GM21360 (cell line): Measurements from ENCODE around the gene FAM43A.

Source experiments
- ATAC-seq: cut with Tn5 transposase; IDR thresholded peaks from one replicate; pipeline ENCODE4 v1.9.1; 2021; ENCODE audit warnings: mild to moderate bottlenecking, moderate library complexity; ENCODE audit not compliant: unreplicated experiment

The FAM43A gene

DNA sequence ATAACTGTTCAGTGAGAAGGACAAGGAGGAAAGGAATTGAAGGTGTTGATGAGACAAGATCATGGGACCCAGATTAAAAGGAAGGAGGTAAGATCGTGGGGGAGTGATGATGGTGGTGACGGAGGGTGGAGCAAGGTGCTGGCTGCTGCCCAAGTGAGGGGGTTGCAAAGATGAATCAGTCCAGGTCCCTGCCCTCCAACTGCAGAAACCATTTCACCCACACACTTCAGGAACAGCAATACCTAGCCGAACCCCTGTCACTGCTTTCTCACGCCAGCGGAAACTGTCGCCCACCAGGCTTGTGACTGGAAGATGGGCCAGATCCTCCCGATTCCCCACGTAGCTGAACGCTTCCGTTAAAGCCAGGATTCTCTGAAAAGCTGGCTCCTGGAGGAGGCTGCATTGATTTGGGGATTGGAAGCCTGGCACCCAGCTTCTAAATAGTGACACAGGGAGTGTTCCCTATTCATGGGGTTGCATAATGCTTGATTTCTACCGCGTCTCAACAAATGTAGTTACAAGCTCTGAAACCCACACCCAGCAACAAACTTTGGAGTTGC lies 10.5 kb upstream of the FAM43A start:
- no peak for ATAC-seq

DNA sequence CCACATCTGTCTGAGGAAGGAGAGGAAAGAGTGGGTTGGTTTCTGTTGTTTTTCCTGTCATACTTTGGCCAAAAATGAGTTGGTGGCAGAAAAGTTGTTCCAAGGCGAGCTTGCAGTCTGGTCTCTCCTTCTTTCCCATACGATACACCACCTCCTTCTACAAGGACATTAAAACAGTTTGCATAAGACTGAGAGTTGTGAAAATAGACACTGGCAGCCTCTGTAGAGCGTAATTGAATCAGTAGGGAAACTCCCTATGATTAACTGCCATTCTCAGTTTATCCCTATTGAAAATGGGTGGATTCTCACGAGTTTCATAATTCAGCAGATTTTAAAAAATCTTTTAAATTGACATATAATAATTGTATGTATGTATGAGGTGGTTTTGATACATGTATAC lies 10.0 kb upstream of the FAM43A start:
- ATAC-seq: no peak

DNA sequence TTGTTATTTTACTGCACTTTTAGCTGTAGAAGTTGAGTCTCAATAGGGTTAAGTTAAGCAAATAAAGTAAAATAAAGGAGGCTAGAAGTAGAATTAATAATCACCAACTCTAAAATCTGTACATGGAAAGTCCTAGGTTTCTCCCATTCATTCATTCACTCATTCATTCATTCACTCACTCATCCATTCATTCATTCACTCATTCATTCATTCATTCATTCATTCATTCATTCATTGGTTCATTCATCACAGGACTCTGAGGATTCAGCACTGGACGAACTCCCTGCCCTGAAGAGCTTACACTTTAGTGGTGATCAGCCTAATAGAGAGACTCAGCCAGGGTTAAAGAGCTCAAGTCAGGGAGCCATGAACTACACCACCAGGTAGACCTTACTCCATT lies 9.2 kb upstream of the FAM43A start:
- ATAC-seq: no peak

DNA sequence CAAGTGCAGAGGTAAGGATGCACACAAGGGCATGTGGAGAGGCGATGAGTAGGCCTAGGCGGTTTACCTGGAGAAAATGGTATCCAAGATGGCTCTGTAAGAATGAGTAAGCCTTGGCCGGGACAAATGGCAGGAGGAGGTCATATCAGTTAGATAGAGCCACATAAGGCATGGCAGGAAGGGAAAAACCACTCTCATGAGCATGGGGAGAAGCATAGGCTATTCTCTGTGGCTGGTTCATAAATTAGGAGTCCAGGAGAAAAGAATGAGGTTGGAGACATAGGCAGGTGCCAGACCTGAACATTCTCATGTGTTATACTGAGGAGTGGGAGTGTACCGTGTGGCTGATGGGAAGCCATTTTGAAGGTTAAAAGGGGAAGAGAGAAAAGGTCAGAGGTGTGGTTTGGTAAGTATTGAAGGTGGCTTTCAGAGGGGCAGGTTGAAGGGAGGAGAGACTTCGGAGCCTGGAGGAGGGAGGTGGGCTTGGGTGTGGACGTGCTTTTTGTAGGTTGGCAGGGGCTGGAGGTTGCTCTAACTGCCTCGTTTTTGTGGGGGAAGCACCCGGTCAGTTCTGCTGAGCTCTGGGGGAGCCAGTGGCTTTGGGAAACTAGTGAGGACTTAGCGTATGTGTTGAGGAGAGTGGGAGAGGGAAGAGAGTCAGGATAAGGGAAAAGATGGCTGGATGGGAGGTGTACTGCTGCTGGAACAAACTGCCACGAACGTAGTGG lies 4.6 kb upstream of the FAM43A start:
- no peak for ATAC-seq

DNA sequence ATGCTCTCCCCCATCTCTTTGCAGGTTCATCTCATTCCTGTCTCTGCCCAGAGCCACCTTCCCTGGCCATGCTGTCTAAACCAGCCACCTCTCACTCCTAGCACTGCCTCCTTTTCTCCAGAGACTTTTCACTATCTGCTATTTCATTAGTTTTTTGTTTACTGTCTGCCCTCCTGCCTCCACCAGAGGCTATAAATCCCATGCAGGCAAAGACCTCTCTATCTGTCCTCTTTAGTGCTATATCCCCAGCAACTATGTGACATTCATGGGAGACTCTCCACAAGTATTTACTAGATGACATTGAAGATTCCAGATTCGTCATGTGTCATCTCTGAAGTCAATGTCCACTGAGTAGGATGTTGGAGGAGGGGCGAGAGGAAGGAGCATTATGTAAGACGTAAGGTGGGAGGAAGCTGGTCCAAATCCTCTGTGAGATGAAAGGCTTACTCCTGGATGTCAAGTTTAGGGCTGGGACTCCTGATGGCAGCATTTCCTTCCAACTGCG lies 3.4 kb upstream of the FAM43A start:
- ATAC-seq: no peak

DNA sequence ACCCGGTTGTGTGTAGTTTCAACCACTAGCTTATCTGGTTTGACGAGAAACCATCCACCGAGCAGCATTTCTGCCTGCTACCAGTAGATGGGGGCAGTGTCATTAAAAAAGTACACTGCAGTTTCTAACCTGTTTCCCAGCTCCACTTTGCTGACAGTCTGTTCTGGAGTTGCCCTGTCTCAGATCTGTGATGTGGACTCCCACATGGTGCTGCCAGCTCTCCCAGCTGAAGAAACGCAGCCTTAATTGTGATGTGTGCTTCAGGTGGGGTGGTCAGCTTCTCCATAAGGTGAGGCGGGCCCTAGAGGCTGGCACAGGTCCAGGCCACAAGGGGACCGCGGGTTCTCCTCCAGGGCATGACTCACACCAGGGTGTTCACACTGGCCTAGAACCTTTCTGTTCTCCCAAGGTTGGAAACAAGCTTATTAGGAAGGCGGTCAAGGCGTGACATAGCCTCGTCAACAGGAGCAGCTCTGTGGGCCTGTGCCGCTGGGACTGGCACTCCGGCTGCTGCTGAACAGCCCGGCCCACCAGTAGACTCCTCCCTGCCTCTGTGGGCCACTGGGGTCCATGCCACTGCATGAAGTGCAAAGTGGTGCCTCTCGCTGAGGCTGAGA lies 2.9 kb upstream of the FAM43A start:
- ATAC-seq: peak; percentile 36

DNA sequence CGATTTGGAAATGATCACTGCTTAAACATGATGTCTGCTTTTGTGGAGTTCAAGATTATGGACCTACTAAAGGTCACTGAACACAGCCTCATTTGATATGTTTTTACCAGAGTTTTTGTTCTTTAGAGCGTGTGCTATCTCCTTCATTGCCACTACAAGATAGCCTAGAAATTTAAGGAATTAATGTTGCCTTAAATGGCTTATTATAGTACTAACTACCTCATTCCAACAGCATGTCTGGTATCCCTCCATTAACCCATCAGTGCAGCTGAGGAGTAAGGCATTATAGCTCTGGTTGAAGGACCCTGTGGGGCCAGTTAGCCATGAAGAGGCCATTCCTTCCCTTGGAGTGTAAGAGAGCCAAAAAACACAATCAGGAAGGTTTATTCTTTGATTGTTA lies 2.3 kb upstream of the FAM43A start:
- ATAC-seq: no peak

DNA sequence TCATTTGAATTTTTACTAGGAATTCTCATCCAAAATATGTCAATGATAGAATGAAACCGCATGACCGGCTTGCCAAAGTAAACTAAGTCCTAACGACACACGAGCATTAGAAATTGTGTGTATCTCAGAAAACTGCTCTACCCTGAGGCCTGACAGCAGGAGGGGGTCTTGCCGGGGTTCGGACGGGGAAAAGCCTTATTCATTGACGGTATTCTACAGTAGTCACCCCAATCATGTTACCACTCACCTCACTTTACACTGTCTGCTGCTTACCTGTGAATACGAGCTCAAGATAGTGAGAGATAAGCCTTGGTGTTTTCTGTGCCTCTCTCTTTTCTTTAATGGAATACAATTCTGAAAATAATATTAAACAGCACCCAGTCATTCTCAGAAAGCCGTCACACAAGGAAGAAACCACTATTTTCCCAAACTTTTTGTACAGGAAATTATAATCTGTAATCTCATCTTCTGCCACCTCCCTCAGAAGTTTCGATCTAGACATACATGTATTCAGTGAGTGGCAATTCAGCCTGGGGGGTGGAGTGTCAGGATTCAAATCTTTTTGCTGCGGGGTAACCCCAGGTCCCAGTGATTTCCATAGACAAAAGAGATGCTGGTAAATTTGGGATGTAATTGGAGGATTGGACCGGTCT lies 492 bp upstream of the FAM43A start:
- no peak for ATAC-seq

DNA sequence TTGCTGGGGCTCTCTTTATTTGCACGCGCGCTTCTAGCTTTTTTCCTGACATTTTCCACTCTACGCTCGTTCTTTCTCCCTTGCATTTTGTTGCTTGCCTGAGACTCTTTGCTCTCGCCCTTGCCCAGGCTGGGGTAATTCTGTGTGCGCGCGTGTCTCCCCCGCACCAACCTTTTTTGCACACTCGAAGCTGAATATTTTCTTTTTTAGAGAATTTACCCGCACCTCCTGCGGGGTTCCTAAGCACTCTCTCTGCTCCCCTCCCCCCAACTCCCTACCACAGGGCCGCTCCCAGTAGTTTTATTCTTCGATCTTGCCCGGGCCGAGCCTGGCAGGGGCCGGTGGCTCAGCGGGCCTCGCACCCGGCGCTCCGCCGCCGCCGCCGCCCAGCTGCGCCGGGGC lies 732 bp downstream of the FAM43A start:
- ATAC-seq: no peak

DNA sequence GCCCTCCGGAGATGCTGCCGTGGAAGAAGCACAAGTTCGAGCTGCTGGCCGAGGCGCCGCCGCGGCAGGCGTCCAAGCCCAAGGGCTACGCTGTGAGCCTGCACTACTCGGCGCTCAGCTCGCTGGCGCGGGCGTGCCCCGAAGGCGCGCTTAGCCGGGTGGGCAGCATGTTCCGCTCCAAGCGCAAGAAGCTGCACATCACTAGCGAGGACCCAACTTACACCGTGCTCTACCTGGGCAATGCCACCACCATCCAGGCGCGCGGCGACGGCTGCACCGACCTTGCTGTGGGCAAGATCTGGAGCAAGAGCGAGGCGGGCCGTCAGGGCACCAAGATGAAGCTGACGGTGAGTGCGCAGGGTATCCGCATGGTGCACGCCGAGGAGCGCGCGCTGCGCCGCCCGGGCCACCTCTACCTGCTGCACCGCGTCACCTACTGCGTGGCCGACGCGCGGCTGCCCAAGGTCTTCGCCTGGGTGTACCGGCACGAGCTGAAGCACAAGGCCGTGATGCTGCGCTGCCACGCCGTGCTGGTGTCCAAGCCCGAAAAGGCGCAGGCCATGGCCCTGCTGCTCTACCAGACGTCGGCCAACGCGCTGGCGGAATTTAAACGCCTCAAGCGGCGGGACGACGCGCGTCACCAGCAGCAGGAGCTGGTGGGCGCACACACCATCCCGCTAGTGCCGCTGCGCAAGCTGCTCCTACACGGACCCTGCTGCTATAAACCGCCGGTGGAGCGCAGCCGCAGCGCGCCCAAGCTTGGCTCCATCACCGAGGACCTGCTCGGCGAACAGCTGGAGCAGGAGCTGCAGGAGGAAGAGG lies 1.3 kb downstream of the FAM43A start:
- ATAC-seq: no peak

DNA sequence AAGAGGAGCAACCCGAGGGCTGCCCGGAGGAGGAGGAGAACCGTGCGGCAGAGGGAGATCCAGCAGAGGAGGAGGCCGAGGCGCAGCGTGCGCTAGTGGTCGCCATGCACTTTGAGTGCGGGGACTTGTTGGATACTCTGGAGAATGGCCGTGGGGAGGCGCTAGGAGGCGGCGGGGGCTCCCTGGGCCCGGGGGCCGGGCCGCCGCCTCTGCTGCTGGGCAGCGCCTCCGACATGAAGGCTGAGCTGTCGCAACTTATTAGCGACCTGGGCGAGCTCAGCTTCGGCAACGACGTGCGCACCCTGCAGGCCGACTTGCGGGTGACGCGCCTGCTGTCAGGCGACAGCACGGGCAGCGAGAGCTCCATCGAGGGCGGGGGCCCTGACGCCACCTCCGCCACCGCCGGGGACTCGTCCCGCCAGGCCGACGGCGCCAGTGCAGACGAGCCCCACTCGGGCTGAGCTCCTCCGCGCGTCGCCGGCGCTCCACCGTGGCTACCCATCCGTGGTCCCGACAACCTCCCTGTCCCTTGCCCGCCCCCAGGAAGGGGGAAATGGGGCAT lies 2.0 kb downstream of the FAM43A start:
- ATAC-seq: no peak

DNA sequence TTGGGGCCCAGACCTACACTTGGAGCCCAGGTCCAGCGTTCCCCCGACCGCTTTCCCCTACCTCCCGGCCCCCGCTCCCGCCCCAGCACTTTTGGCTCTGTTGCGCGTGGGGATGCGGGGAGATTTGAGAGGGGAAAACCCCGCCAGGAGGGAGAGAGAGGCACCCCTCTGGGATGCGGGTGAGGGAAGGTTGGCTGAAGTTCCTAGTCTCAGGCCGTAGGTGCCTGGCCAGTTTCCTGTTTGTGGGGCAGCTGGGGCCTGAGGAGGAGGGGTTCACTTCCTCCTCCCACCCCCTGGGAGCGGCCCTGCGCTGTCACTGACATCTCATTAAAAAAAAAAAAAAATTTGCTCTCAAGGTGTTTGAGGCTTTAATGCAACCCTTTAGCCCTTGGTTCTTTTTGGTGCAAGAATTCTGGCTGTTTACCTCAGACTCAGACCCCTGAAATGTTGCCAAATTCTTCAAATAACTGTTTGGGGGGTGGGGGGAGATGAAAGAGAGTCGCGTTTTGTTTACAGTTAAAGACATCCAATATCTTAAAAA lies 2.6 kb downstream of the FAM43A start:
- no peak for ATAC-seq

DNA sequence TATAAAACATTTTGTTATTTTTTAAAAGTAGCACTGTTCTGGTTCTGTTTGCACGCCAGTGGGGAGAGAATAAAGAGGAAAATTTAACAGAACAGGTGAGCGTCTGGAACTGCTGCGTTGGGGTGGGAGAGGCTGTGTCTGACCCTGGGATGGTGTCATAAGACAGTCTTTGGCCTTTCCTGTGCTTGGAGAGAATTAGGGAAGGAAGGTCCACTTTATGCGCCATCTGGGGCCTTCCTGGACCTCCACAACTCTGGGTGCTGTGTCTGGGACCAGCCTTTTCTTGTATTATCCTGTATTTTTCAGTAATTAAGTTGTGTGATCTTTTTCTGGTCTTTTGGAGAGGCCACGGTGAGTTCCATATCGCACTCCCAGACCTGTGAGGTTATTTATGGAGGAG lies 3.3 kb downstream of the FAM43A start:
- ATAC-seq: no peak

DNA sequence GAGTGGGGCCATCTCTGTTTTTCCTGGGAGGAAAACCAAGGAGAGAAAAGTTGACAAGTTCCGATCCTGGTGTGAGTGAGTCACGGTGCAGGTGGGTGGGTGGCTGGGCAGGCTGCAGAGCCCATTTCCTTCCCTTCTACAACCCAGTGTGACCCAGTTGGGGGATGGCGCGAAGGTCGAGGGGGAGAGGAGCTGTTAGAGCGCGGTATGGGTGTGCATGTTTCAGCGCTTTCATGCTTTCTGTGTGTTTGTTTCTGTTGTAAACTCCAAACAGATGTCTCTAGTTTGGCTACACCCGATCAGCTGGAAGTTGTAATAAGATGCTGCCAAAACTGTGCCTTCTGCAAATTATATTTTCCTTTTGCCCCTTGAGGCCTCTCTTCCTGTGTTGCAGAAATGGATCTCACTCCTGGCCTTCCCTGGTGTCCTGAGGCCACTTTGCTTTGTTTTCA lies 3.8 kb downstream of the FAM43A start:
- no peak for ATAC-seq

DNA sequence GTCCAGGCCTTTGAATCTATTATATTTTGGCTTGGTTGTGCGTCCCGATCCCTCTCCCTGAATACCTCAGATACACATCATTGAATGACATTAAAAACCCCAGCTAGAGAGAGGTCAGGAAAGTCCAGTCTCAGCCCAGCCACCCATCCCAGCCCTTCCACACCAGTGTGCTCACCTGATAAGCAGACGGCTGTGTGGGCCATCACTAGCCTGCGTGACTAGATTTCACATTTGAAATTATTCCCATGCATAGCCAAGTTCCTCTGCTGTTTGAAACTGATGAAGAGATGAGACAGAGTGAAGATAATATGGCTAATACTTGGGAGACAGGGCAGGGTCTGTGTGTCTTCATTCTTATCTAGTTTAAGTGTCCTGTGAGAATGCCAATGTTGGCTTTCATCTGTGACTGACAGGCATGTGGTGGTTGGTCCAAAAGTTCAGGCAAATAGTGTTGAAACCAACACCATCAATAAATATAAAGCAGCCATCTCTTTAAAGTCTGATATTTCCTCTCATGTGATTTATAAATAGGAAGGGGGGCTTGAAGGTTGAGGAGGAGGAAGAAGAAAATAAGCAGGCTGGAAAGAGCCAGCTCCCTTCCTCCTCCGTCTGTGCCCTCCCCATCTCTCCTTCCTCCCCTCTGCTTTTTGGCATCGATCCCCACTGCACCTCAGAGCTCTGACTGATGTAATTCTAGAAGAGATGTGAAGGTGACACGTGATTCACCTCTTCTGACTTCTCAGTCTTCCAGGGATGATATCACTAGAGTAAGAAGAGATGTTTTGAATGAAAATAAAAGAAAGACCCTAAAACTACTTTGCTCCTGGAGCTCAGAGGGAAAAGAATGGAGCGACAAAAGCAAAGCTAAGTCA lies 5.1 kb downstream of the FAM43A start:
- no peak for ATAC-seq

DNA sequence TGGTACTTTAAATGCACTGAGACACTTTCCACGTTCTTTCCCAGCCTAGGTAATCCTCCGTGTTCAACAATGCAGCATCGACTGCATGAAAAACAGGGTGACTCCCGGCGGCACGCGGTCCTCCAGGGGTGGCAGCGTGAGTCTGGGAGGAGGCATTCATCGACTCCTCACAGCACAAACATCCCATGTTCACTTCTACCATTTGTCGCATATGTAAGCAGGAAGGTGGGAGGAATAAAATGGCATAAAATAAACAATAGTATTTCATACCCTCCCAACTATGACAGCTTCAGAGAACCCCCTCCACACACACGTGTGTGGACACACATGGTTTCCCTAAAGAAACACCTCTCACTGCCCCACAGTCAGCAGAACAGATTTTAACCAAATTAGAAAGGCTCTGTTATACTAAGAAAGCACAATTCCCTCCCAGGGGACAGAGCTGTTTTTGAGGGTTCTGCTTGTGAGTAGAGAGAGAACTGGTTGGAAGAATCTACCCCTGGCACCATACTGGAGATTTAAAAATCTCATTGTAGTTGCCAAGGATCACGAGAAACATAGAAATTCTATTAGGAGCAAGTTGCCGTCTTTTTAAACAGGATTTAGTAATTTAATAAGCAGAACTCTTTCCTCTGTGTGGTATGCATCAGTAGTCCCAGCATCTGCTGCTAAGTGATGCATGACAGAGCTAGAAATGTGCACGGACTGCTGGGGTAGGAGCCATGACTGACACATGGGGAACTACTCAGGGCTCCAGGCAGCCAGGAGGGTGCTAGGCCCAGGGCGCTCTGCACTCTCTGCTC lies 6.0 kb downstream of the FAM43A start:
- ATAC-seq: peak; percentile 53

DNA sequence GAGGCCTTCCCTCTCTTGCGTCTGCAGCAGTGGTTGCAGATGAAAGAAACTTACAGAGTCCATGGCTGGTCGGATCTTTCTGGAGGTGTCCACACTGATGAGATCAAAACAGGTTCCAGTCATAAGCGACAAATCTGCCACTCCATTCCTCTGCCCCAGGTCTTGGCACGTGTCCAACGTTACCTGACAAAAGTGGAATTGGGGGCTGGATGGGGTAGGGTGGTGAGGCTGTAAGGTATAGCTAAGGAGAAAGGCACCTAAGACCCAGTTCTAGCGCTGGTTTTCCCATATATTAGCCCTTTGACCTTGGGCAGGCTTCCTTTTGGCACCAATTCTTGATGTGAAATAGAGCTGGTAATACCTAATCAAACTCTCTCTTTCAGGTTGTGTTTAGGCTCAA lies 11.0 kb downstream of the FAM43A start:
- no peak for ATAC-seq

DNA sequence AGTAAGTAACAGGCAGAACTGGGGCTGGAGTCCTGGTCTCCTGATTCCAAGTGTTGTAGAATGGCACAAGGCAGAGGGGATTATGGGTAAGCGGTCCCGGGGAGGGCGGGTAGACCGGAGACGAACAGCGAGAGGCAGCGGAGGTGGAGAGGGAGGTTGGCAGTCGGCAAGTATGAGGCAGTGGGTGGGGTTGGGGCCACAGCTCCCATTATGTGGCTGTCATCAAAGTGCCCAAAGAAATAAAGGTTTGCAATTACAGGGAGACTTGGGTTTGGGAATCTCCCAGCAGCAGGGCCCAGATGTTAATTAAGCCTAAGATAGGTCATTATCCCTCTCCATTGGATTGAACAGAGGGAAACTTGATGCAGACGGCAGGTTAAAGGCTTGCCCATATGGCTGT lies 16.9 kb downstream of the FAM43A start:
- no peak for ATAC-seq

DNA sequence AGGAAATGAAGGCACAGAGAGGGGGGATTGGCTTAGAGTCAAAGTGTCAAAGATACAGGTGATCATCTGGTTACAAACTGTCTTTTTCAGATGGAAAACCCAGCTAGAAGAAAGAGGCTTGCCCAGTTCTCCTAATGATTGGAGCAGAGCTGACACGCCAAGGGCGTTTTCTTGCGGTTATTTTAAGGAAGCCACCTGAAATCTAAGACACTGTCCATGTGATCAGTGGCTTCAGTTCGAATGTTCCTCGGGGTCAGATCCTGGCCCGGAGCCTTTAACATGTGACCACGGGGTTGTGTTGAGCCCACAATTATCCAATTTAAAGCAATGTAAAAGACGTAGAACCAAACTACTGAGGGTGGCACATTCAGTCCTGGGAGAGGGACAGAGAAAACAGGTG lies 19.5 kb downstream of the FAM43A start:
- no peak for ATAC-seq
